Left ventricle myocardium inferior (tissue), 1 donor: ENCODE data around the gene ADK. TPM values are rescaled to one million over a fixed set of nuclear protein-coding genes. Genes with fewer than 3 reads are reported as not detected.

Experiments
- DNase-seq: peaks from one replicate; pipeline ENCODE4 v3.0.0-alpha.2; 2020
- H3K27ac ChIP-seq: fragments of 200-600 bp; replicated peaks from 2 replicates; pipeline ENCODE4 v1.8.0; 2021
- H3K27me3 ChIP-seq: fragments of 200-600 bp; 2 replicates; pipeline ENCODE4 v1.8.0; 2021; ENCODE audit warnings: low read depth
- H3K36me3 ChIP-seq: fragments of 200-600 bp; 2 replicates; pipeline ENCODE4 v1.8.0; 2021
- H3K4me1 ChIP-seq: fragments of 200-600 bp; 2 replicates; pipeline ENCODE4 v1.8.0; 2021
- H3K4me3 ChIP-seq: fragments of 200-600 bp; 2 replicates; pipeline ENCODE4 v1.8.0; 2021; ENCODE audit warnings: mild to moderate bottlenecking, moderate library complexity
- H3K9me3 ChIP-seq: fragments of 200-600 bp; replicated peaks from 2 replicates; pipeline ENCODE4 v1.8.0; 2021
- intact Hi-C: fragments of 100-400 bp; cut with micrococcal nuclease; formaldehyde crosslinking; loops from one replicate; pipeline ENCODE4 v1.11.0; 2022
- total RNA-seq: library from RNA; stranded (reverse); fragmentation: NEBNext Ultra II Directional; extraction: Animal tissue kit (Norgen Biotek cat#: 25700); gene quantifications from one replicate; pipeline ENCODE4 v1.2.1, GENCODE V29; 2021
- TF ChIP-seq, protein P1 (sequence below): fragments of 200-600 bp; IDR thresholded peaks from 2 replicates; pipeline ENCODE4 v1.8.0; 2021; ENCODE audit warnings: antibody characterized with exemption, mild to moderate bottlenecking, borderline replicate concordance
- donor health status: DM: no; HTN: yes; CAD: no; lungs with severe emphysema.

ADK gene
- total RNA-seq, 1 donor from 2014 or later = 41.3 TPM

DNA sequence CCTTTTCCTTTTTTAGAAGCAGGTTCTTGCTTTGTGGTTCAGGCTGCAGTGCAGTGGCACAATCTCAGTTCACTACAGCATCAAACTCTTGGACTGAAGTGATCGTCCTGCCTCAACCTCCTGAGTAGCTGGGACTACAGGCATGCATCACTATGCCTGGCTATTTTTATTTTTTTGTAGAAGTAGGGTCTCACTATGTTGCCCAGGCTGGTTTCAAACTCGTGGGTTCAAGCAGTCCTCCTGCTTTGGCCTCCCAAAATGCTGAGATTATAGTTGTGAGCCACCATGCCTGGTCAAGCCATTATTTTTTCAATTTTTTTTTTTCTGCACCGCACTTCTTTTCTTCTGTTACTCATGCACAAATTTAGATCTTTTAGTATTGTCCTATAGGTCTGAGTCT is 154.7 kb downstream of the ADK start:
- H3K9me3 ChIP-seq = no peaks in the 10 kb centered on the region
- no peak for DNase-seq
- TF ChIP-seq, protein P1, sequence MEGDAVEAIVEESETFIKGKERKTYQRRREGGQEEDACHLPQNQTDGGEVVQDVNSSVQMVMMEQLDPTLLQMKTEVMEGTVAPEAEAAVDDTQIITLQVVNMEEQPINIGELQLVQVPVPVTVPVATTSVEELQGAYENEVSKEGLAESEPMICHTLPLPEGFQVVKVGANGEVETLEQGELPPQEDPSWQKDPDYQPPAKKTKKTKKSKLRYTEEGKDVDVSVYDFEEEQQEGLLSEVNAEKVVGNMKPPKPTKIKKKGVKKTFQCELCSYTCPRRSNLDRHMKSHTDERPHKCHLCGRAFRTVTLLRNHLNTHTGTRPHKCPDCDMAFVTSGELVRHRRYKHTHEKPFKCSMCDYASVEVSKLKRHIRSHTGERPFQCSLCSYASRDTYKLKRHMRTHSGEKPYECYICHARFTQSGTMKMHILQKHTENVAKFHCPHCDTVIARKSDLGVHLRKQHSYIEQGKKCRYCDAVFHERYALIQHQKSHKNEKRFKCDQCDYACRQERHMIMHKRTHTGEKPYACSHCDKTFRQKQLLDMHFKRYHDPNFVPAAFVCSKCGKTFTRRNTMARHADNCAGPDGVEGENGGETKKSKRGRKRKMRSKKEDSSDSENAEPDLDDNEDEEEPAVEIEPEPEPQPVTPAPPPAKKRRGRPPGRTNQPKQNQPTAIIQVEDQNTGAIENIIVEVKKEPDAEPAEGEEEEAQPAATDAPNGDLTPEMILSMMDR = no peak
- H3K4me1 ChIP-seq = peaks cover 14% of the 10 kb centered on the region
- no peak overlapping the region for H3K27ac ChIP-seq
- H3K4me3 ChIP-seq = no peak overlapping the region
- H3K36me3 ChIP-seq = no peaks in the 10 kb centered on the region
- intact Hi-C loops = no loop called here
- no peaks in the 10 kb centered on the region for H3K27me3 ChIP-seq

DNA sequence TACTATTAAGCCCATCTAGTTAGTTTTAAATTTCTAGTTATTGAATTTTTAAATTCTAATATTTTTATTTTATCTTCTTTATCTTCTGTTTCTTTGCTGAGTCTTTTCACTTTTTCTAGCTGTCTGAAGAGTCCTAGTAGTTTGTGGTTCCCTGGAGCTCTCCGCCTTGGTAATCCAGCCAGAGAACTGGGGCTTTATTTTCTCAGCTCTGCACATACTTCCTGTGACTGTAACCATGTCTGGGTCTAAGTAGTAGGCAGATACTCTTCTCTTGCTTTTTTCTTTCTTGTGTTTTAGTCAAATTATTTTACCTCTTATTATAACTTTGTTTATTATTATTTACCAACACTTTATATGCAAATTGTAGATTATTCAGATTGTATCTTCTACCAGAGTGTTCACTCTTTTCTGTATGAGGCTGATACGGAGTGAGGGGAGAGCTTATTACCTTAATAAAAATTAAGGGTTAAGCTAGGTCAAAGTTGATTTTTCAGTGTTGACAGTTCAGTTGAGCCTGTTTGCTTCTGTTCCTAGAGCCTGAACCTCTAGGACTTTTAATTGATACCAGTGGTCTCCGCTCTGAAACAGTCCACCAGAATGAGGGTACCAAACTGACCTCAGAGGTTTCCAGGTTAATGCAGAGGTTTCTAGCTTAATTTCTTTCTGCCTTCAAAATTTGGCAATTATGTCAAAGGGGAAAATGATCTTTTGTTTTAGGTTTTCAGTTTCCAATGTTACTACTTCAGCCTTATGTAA is 155.4 kb downstream of the ADK start:
- intact Hi-C loops = no loop called here
- Histone ChIP-seq H3K36me3 (no peaks in the 10 kb centered on the region), H3K4me3 (no peak overlapping the region), H3K9me3 (no peaks in the 10 kb centered on the region), H3K27me3 (no peaks in the 10 kb centered on the region), H3K27ac (no peak overlapping the region), H3K4me1 (peaks cover 14% of the 10 kb centered on the region)
- no peak for DNase-seq
- TF ChIP-seq, protein P1 = no peak

DNA sequence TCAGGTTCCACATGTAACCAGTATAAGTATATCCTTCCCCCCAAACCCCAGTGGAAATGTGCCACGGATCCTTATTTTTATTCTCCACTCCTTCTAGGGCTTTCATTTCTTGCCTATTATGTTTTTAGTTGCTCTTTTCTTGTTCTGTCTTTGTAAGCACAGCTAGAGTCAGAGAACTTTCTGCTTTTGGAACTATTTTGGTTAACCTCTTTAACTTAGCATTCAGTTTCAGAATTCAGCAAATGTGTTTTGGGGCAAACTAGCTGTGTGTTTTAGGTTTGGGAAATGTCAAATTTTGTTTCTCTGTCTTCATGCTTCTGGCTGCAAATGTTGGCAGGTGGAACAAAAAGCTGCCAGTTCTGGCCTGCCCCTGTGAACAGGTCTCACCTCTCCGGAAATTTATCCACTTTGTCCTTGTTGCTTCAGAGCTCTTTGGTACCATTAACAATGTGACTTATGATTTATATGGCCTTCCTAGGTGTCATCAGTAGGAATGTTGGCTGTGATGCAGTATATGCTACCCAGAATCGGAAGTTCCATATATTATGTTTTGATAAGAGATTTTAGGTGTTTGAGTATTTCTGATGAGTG is 156.1 kb downstream of the ADK start:
- Histone ChIP-seq H3K27me3 (no peaks in the 10 kb centered on the region), H3K36me3 (no peaks in the 10 kb centered on the region), H3K9me3 (no peaks in the 10 kb centered on the region), H3K27ac (no peak overlapping the region), H3K4me1 (peaks cover 14% of the 10 kb centered on the region), H3K4me3 (no peak overlapping the region)
- intact Hi-C loops = no loop called here
- no peak for DNase-seq
- TF ChIP-seq, protein P1 = no peak

DNA sequence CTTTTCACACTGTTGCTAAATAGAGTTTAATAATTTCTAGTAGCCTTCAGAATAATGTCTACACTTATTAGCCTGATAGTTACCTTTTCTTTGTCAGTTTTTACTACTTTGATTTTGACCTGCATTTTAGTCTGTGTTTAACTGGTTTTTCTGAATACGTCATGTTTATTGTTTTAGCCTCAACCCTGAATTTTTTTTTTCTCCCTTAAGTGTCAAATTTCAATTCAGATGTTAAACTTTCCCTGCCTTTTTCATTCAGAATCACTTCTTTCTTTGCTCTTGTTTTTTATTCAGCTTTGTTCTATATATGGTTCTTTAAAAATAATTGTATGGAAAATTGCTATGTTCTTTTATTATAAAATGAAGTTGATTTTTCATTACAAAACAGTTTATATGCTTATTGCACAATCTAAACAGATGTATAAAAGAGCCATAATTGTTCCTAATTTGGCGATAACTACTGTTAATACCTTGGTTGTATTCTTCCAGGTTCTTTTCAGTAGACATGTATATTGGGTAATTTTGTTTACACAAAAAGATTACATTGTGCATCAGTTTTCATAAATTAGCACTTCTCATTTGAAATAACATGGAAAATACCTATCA is 159.7 kb downstream of the ADK start:
- no peak overlapping the region for H3K27ac ChIP-seq
- intact Hi-C loops = no loop called here
- H3K9me3 ChIP-seq = no peaks in the 10 kb centered on the region
- peaks cover 20% of the 10 kb centered on the region for H3K4me1 ChIP-seq
- H3K4me3 ChIP-seq = no peak overlapping the region
- DNase-seq = no peak
- TF ChIP-seq, protein P1 = no peak
- H3K27me3 ChIP-seq = no peaks in the 10 kb centered on the region
- no peaks in the 10 kb centered on the region for H3K36me3 ChIP-seq

DNA sequence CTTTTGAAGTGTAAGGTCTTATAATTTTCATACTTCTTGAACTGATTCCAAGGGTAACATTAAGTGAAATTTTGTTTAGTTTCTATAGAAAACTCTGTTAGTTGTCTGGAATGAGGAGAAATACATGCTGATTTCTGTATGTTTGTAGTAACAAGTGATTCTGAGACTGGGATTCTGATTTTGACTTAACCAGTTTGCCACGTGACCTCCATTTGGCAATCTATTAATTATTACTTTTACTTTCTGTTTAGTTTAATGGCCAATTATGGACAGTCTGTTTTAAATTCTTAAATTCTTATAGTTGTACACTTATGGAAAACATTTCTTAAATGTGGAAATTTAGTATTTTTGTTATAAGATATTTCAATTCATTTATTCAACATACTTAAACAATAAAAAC is 163.1 kb downstream of the ADK start:
- Histone ChIP-seq H3K36me3 (peaks cover 1% of the 10 kb centered on the region), H3K4me1 (peaks cover 6% of the 10 kb centered on the region), H3K27me3 (no peaks in the 10 kb centered on the region), H3K4me3 (peak overlapping the region; percentile 53), H3K27ac (no peak overlapping the region), H3K9me3 (peaks cover 7% of the 10 kb centered on the region)
- TF ChIP-seq, protein P1 = no peak
- intact Hi-C loops = no loop called here
- no peak for DNase-seq
